HL-60 (cell line): ENCODE results near the gene KRT39.
"Not testable (repeated sequence)": the region's sequence is repeated elsewhere in the genome, so short reads cannot be mapped to it uniquely, and the experiment has no call there.

Experiments
- DNase-seq, 2 experiments: peaks; one replicate each; pipeline ENCODE4 v3.0.0-alpha.2; 2010 to 2020; ENCODE audit warnings: low read depth in 1 of 2, low spot score in 1 of 2
- H3K27ac ChIP-seq: fragments of 250-450 bp; sonication (Bioruptor Pico); replicated peaks from 2 replicates; pipeline ENCODE4 v1.5.1; 2020; ENCODE audit warnings: mild to moderate bottlenecking, moderate library complexity
- H3K27me3 ChIP-seq: fragments of 250-450 bp; sonication (Bioruptor Pico); 2 replicates; pipeline ENCODE4 v1.5.1; 2021; ENCODE audit warnings: mild to moderate bottlenecking, moderate library complexity; ENCODE audit not compliant: insufficient read depth, poor library complexity, severe bottlenecking
- H3K4me3 ChIP-seq: replicated peaks from 2 replicates; pipeline ENCODE4 v1.5.1; 2011; ENCODE audit warnings: mild to moderate bottlenecking, control low read depth, low read length; ENCODE audit not compliant: insufficient read depth
- GABPA ChIP-seq: IDR thresholded peaks from 2 replicates; pipeline ENCODE4 v1.6.1; 2012; ENCODE audit warnings: low read depth
- POLR2AphosphoS5 ChIP-seq: IDR thresholded peaks from 2 replicates; pipeline ENCODE4 v1.6.1; 2012; ENCODE audit warnings: low read depth
- REST ChIP-seq: IDR thresholded peaks from 2 replicates; pipeline ENCODE4 v1.6.1; 2012; ENCODE audit warnings: low read depth; ENCODE audit not compliant: insufficient replicate concordance
- SPI1 ChIP-seq: IDR thresholded peaks from 2 replicates; pipeline ENCODE4 v1.6.1; 2012; ENCODE audit warnings: low read depth, mild to moderate bottlenecking, borderline replicate concordance
- TF ChIP-seq, protein P1 (sequence below): IDR thresholded peaks from one replicate; pipeline ENCODE4 v1.5.1; 2011; ENCODE audit warnings: low read length, control low read depth, inconsistent platforms; ENCODE audit not compliant: insufficient read depth

The KRT39 gene

GRCh38 chr17:41003926-41004325, 37.2 kb upstream of the KRT39 start:
- H3K27me3 ChIP-seq = peaks cover 4% of the 10 kb centered on the region
- H3K4me3 ChIP-seq = no peak overlapping the region
- H3K27ac ChIP-seq = no peak overlapping the region
- DNase-seq = no peak
- no peak for TF ChIP-seq REST
- TF ChIP-seq, protein P1, sequence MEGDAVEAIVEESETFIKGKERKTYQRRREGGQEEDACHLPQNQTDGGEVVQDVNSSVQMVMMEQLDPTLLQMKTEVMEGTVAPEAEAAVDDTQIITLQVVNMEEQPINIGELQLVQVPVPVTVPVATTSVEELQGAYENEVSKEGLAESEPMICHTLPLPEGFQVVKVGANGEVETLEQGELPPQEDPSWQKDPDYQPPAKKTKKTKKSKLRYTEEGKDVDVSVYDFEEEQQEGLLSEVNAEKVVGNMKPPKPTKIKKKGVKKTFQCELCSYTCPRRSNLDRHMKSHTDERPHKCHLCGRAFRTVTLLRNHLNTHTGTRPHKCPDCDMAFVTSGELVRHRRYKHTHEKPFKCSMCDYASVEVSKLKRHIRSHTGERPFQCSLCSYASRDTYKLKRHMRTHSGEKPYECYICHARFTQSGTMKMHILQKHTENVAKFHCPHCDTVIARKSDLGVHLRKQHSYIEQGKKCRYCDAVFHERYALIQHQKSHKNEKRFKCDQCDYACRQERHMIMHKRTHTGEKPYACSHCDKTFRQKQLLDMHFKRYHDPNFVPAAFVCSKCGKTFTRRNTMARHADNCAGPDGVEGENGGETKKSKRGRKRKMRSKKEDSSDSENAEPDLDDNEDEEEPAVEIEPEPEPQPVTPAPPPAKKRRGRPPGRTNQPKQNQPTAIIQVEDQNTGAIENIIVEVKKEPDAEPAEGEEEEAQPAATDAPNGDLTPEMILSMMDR = no peak
- TF ChIP-seq POLR2AphosphoS5 = no peak
- no peak for TF ChIP-seq SPI1
- no peak for TF ChIP-seq GABPA

GRCh38 chr17:41002814-41003213, 36.1 kb upstream of the KRT39 start:
- Histone ChIP-seq H3K27me3 (peaks cover 4% of the 10 kb centered on the region), H3K27ac (no peak overlapping the region), H3K4me3 (no peak overlapping the region)
- TF ChIP-seq POLR2AphosphoS5 (no peak), GABPA (no peak), SPI1 (no peak), REST (no peak)
- TF ChIP-seq, protein P1 = no peak
- DNase-seq = no peak

DNA sequence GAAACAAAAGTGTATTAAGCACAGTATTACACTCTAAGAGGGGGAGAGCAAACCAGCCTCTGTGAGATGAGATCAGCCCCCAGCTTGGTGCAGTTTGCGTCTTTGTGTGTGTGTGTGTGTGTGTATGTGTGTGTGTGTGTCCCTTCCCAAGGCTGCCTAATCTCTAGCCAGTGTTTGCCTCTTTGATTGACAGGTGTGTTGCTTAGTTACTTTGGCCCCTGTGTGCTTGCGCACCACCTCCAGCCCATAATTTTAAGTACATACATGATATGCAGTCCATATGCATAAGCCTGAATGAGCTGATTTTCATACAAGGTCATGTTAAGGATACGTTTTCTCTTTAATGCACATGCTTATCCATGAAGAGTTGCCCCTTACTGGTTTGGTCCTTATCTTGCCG, 35.0 kb upstream of the KRT39 start:
- no peak for TF ChIP-seq SPI1
- TF ChIP-seq POLR2AphosphoS5 = no peak
- no peak overlapping the region for H3K27ac ChIP-seq
- H3K27me3 ChIP-seq = peaks cover 4% of the 10 kb centered on the region
- no peak overlapping the region for H3K4me3 ChIP-seq
- no peak for DNase-seq

DNA sequence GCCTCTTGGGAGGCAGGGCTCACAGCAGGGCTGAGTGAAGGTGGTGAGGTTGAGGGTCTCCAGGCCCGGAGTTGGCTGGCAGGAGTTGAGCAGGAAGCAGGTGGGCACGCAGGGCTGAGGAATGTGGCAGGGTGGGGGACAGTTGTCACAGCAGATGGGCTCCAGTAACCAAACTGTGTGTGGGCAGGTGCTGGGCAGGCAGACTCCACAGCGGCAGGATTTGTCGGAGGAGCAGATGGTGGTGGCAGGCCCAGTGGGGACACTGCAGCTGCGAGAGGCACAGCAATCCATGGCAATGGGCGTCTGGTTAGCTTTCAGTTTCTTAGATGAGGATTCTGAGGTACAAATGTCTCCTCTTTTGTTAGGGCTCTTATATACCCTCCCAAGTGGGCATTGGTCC, 32.8 kb upstream of the KRT39 start, which contains the start of gene KRTAP3-2:
TSS of gene KRTAP3-2 (minus strand) at position 344 of the 400 bp plus-strand sequence. CDS start at position 291, 53 bp downstream.
- H3K4me3 ChIP-seq, H3K27me3 ChIP-seq, H3K27ac ChIP-seq, DNase-seq: not testable (repeated sequence)

DNA sequence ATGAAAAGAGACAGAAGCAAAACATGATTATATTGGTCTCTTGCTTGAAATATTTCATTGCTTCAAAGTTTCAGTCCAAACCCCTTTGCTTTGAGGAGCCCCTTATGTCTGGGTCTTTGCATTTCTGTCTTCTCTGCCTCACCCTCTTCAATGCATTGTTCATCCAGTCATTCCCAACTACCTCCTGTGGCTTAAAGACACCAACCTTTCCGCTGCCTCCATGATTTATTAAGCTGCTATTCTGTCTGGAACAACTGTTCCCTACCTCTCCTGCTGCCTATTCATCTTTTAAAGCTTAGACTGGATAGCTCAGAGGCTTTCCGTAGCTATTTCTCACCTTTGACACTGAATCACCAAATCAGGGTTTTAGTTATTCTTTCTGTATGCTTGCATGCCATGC, 30.6 kb upstream of the KRT39 start:
- Histone ChIP-seq H3K27ac (no peak overlapping the region), H3K27me3 (peaks cover 4% of the 10 kb centered on the region), H3K4me3 (no peak overlapping the region)
- TF ChIP-seq REST = no peak
- no peak for TF ChIP-seq GABPA
- no peak for TF ChIP-seq SPI1
- no peak for DNase-seq
